GM12875 (cell line): ENCODE results near the gene AMDHD2.
"Not testable (repeated sequence)": the region's sequence is repeated elsewhere in the genome, so short reads cannot be mapped to it uniquely, and the experiment has no call there.

ENCODE experiments used
- H3K4me3 ChIP-seq: one replicate; pipeline ENCODE4 v1.5.1; 2011; ENCODE audit warnings: low read depth, low read length, control low read depth
- TF ChIP-seq, protein P1 (sequence below): IDR thresholded peaks from 2 replicates; pipeline ENCODE4 v1.5.1; 2011; ENCODE audit warnings: low read depth, mild to moderate bottlenecking, control low read depth, inconsistent platforms, low read length, moderate library complexity, borderline replicate concordance; ENCODE audit not compliant: insufficient read depth

The AMDHD2 gene

DNA sequence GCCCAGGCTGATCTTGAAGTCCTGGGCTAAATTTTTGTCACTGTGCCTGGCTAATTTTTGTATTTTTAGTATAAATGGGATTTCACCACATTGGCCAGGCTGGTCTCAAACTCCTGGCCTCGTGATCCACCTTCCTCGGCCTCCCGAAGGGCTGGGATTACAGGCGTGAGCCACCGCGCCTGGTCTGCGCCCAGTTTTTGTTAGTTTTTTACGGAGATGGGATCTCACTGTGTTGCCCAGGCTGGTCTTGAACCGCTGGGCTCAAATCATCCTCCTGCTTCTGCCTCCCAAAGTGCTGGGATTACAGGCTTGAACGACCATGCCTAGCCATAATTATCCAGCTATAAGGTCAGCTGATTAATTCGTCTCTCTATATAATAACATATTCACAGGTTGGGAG lies 13.7 kb downstream of the AMDHD2 start:
- TF ChIP-seq, protein P1, sequence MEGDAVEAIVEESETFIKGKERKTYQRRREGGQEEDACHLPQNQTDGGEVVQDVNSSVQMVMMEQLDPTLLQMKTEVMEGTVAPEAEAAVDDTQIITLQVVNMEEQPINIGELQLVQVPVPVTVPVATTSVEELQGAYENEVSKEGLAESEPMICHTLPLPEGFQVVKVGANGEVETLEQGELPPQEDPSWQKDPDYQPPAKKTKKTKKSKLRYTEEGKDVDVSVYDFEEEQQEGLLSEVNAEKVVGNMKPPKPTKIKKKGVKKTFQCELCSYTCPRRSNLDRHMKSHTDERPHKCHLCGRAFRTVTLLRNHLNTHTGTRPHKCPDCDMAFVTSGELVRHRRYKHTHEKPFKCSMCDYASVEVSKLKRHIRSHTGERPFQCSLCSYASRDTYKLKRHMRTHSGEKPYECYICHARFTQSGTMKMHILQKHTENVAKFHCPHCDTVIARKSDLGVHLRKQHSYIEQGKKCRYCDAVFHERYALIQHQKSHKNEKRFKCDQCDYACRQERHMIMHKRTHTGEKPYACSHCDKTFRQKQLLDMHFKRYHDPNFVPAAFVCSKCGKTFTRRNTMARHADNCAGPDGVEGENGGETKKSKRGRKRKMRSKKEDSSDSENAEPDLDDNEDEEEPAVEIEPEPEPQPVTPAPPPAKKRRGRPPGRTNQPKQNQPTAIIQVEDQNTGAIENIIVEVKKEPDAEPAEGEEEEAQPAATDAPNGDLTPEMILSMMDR, result no peak
- H3K4me3 ChIP-seq, result no peak overlapping the region

DNA sequence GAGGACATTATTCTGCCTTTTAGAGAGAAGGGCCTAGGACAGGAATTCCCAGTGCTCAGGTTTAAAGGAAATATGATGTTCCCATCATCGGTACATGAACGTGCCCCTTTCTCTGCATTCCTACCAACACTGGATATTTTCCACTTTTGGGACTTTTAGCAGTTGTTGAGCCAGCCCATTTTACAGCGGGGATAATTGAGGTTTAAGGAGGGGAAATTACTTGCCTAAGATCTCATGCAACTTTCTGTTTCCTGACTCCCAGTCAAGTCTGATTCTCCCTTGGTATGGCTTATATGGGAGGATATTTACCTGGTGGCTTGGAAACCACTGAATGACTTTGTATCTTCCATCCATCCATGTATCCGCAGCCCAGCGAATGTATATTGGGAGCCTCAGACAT lies 14.2 kb downstream of the AMDHD2 start:
- not testable (repeated sequence) for H3K4me3 ChIP-seq

DNA sequence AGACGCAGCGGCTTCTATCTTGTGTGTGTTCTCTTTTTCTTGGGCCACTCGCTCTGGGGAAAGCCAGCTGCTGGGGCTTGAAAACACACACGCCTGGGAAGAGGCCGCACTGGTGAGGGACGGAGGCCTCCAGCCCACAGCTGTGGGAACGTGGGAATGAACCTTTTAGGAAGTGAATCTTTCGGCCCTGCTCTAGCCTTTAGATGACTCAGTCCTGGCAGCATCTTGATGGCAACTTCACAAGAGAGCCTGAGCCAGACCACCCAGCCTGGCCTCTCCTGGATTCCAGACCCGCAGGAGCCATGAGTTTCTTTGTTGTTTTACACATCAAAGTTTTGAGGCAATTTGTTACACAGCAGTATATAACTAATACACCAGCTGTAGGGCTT lies 15.4 kb downstream of the AMDHD2 start:
- TF ChIP-seq, protein P1, result no peak
- no peak overlapping the region for H3K4me3 ChIP-seq

DNA sequence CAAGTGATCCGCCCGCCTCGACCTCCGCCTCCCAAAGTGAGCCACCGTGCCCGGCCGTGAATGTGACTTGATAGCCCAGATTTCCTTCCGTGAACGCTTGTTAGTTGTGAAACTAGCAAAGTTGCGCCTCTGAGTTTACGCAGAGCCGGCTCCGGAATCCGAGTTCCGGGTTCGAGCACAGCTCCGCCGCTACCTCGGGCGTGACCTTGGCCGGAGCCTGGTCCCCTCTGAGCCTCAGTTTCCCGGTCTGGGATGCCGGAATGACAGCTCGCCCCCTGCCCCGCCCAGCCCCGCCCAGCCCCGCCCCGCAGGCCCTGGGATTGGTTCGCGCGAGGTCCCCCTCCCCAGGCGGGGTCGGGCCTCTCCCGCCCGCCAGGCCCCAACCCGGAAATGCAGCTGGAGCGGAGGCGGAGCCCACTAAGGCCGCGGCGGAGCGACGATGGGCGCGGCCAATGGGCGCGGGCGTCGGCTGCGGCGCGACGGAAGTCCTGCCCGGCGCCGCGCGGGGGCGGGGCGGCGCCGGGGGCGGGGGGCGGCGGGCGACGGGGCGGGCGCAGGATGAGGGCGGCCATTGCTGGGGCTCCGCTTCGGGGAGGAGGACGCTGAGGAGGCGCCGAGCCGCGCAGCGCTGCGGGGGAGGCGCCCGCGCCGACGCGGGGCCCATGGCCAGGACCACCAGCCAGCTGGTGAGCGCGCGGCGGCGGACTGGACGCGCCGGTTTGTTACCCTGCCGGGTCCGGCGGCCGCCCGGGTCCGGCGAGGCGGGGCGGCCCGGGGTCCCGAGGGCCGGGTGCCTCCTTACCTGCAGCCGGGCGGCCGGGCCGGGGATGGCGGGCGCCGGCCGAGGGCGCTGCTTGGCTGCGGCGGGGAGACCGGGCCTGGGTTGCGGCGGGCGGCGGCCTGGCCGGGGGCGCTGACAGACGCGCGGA lies 17.5 kb downstream of the AMDHD2 start, which contains the start of gene PDPK1:
PDPK1 (plus strand) TSS at position 571 of the 929 bp plus-strand sequence; CDS start at position 663, 92 bp downstream.
- TF ChIP-seq, protein P1, result no peak
- H3K4me3 ChIP-seq, result peak within 1 kb of the TSS; percentile 69

DNA sequence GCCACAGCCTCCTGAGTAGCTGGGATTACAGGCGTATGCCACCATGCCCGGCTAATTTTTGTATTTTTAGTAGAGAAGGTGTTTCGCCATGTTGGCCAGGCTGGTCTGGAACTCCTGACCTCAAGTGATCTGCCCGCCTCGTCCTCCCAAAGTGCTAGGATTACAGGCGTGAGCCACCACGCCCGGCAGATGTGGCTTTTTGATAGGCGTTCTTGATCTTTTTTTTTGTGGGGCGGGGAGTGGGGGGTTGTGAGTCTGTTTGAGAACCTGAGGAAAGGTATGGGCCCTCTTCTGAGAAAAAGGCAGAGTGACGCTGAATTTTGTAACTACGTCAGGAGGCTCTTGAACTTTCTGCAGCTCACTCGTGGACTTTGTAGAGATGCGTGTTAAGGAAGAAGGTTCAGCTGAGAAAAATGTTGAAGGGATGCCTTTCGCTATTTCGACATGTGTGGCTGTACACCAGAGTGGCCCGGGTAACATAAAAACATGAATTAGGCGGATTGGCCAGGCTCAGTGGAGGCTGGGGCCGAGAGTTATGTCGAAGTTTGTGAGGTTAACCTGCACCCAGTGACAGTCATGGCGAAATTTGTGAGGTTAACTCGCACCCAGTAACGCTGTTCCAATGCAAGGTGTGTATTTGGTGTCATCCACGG lies 19.1 kb downstream of the AMDHD2 start:
- not testable (repeated sequence) for H3K4me3 ChIP-seq

DNA sequence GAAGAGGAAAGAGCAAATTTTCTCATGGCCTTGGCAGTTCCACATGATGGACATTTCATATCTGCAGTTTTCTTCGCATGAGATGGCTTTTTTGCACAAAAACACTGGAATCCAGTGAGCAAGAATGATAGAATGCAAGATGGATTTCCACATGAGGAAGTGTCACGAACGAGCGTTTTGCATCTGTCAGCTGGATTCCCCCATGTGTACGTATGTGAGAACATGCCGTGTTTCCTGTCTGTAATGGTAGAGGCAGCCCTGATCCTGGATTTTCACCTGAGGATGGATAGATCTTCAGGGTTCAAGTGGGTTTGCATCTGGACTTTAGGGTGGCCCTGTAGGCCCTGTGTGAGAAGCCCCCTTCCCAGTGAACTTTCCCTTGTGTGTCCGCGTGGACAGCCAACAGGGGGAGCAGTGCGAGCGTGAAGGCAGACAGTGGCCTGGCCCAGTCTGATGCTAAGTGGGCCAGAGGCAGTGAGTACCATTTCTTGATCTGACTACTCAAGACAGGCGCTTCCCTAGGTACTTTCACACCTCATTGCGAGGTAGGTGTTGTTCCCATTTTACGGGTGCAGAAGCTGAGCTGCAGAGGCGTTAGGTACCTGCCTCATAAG lies 19.8 kb downstream of the AMDHD2 start:
- not testable (repeated sequence) for H3K4me3 ChIP-seq
- TF ChIP-seq, protein P1, result peak; percentile 49; the same call in 1 of the 2 replicates

DNA sequence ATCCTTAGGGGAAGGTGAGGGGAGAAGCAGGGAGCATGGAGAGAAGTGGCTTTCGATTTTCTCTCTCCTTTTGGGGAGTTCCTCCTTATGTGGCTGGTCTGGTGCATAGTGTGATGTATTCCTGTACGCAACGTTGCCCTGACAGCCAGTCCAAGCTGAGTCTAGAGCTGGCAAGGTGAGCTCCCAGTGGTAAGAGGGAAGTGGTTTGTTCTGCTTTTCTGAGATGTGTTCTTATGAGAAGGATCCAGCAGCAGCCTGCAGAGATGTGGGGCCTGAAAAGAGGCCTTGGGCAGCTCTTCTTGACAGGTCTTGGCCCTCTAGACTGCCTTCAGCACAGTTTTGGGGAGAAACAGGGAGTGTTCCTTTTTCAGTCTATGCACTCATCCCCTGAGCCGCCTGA lies 20.7 kb downstream of the AMDHD2 start:
- H3K4me3 ChIP-seq, result not testable (repeated sequence)

DNA sequence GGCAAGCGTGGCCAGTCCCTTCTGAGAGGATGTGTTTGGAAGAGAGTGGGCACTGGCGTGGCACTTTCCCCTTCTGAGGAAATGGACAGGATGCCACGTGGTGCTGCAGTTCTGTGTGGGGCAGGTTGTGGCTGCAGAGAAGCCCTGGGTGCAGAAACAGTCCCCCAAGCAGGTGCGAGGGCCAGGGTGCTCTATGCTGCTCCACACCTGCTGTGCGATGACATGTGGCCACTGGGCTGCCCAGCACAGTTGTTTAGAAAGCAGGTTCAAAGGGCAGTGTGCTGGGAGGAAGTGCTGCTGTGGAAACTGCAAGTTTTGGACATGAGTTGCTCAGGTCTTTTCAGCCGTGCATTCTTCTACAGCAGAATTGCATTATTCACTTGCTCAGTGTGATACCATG lies 21.2 kb downstream of the AMDHD2 start:
- H3K4me3 ChIP-seq, result not testable (repeated sequence)

DNA sequence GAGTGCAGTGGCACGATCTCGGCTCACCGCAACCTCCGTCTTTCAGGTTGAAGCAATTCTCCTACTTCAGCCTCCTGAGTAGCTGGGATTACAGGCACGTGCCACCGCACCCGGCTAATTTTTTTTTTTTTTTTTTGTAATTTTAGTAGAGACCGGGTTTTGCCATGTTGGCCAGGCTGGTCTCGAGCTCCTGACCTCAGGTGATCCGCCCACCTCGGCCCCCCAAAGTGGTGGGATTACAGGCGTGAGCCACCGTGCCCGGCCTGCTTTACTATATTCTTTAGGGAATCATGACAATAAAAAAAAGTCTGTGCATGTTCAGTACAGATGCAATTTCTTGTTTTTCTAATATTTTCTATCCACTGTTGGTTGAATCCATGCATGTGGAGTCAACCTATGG lies 23.6 kb downstream of the AMDHD2 start:
- not testable (repeated sequence) for H3K4me3 ChIP-seq

DNA sequence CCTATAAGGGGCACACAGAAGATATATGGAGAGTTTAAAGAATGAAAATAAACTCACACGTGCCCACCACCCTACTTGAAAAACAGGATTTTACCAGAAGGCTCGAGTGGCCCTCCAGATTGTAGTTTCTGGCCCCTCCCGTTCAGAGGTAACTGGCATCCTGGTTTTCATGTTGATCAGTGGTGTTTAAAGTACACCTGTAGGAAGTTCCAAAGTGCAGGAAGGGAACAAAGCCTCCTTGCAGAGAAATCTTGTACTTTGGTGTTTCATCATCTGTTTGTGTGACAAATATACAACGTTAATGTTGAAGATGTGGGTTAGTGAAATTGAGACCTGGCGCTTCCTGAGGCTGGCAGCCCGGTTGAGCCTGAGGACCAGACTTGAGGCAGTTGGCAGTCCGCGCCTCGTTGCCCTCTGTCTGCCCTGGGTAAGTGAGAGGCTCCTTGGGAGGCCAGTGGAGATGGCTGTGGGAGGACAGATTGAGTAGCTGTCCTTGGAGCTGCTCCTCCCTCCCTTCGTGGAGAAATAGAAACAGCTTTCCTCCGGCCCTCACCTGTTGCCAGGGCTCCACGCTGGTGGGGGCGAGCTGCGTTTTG lies 30.2 kb downstream of the AMDHD2 start:
- not testable (repeated sequence) for H3K4me3 ChIP-seq

DNA sequence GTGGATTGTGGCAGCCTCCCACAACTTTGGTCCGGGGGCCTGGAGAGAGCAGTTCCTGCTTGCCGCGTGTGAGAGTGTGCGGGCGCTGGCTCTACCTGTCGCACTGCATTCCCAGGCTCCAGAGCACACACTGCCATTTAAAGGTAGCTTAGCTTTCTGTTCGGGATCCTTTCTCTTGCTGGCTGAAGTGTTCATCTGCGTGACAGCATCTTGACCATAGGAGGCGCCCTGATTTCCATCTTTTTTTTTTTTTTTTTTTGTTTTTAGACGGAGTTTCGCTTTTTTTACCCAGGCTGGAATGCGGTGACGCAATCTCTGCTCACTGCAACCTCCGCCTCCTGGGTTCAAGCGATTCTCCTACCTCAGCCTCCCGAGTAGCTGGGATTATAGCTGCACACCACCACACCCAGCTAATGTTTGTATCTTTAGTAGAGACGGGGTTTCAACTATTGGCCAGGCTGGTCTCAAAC lies 31.3 kb downstream of the AMDHD2 start:
- not testable (repeated sequence) for H3K4me3 ChIP-seq

DNA sequence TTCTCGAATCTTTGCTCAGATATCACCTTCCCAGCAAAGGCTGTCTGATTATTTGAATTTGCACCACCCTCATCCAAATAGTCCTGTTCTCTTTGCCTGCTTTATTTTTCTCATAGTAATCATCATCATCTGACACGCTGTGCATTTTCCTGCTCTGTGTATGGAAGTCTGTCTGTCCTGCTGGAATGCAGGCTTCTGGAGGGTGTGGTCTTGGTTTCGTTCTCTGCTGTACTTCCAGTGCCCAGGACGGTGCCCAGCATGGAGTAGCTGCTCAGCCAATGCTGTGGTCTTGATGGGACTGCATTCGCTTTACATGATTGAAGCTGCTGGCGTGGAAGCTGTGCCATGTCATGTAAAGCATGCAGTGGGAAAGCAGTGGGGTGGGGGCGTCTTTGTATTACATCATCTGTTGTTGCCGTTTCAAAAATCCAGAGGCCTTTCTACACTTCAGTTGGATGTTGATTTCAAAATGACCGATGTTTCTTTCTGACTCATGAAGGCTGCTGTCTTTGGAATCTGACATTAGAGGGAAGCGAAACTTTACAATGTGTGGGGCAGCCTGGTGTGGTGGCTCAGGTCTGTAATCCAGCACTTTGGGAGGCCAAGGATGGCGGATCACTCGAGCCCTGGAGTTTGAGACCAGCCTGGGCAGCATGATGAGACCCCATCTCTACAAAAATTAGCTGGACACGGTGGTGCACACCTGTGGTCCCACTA lies 34.7 kb downstream of the AMDHD2 start:
- not testable (repeated sequence) for H3K4me3 ChIP-seq

DNA sequence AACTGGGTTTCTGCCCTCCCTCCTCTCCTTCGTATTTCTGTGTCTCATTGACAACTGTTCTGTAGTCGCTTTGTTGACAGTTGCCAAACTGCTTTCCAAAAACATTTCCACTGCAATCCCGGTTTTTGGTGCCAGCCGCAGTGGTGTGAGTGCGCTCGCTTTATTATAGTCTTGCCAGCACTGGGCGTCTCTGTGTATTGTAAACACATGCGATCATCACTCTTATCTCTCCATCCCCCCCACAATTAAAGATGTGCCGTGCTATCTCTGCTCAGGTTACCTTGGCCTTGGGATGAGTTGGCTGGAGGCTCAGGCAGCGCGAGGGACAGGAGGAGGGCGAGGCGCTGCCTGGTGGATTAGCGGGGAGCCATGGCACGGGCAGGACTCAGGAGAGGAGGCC lies 37.0 kb downstream of the AMDHD2 start:
- H3K4me3 ChIP-seq, result not testable (repeated sequence)
